H1 (cell line): Measurements from ENCODE around the gene RPS17. TPM values are rescaled to one million over a fixed set of nuclear protein-coding genes. Genes with fewer than 3 reads are reported as not detected.

Source experiments
- CTCF ChIA-PET: fragments of 300-600 bp; sonication (Branson Sonifier 250); formaldehyde crosslinking; loops from one replicate; lab custom pipeline; 2021; ENCODE audit not compliant: partially characterized antibody; lab: Charles Lee
- POLR2A ChIA-PET: fragments of 300-600 bp; sonication (Branson Sonifier 250); formaldehyde crosslinking; loops from one replicate; lab custom pipeline; 2021; ENCODE audit warnings: inconsistent platforms; ENCODE audit not compliant: partially characterized antibody; lab: Charles Lee
- DNase-seq, 2 experiments: peaks; one replicate each; pipeline versions ENCODE4 v3.0.0 to v3.0.0-alpha.2; 2010 to 2022; ENCODE audit warnings: low spot score in 2 of 2, low read depth in 1 of 2, mixed read lengths in 1 of 2
- FAIRE-seq: peaks from 2 replicates; lab custom pipeline; 2011; peaks lifted over from hg19 to GRCh38; lab: Jason Lieb, UNC
- H2AFZ ChIP-seq: 2 replicates; pipeline ENCODE4 v1.8.1; 2012; ENCODE audit warnings: low read length, inconsistent platforms
- H2AK5ac ChIP-seq: 2 replicates; pipeline ENCODE4 v1.6.1; 2013; ENCODE audit warnings: low read depth, low read length
- H2BK120ac ChIP-seq: replicated peaks from 2 replicates; pipeline ENCODE3; 2013; ENCODE audit warnings: low read depth, low read length, inconsistent platforms
- H2BK12ac ChIP-seq: 2 replicates; pipeline ENCODE4 v1.6.1; 2013; ENCODE audit warnings: low read depth, low read length
- H2BK15ac ChIP-seq: 2 replicates; pipeline ENCODE4 v1.6.1; 2013; ENCODE audit warnings: low read length
- H2BK20ac ChIP-seq: 2 replicates; pipeline ENCODE4 v1.6.1; 2013; ENCODE audit warnings: low read length
- H2BK5ac ChIP-seq: 2 replicates; pipeline ENCODE4 v1.6.1; 2013; ENCODE audit warnings: low read depth, low read length
- H3K14ac ChIP-seq: 2 replicates; pipeline ENCODE4 v1.6.1; 2013; ENCODE audit warnings: inconsistent platforms; ENCODE audit not compliant: insufficient read length
- H3K18ac ChIP-seq: 2 replicates; pipeline ENCODE4 v1.6.1; 2013; ENCODE audit warnings: low read length; ENCODE audit errors: extremely low read depth
- H3K23ac ChIP-seq: 2 replicates; pipeline ENCODE4 v1.6.1; 2013; ENCODE audit warnings: inconsistent platforms; ENCODE audit not compliant: insufficient read length
- H3K23me2 ChIP-seq: 2 replicates; pipeline ENCODE4 v1.6.1; 2013; ENCODE audit warnings: low read depth, low read length
- H3K27ac ChIP-seq: 2 replicates; pipeline ENCODE4 v1.6.1; 2011; ENCODE audit warnings: low read depth, low read length, inconsistent platforms
- H3K27me3 ChIP-seq, 4 experiments: replicated peaks in 1 of 4; 1 replicate in 1 of 4; 2 replicates in 3 of 4; pipeline versions ENCODE4 v1.6.1 to v1.8.1; 2011 to 2013; ENCODE audit warnings: low read length in 3 of 4, mild to moderate bottlenecking in 3 of 4, inconsistent platforms in 2 of 4, mixed read lengths in 2 of 4, moderate library complexity in 1 of 4; ENCODE audit not compliant: control insufficient read depth in 3 of 4, insufficient read depth in 3 of 4; ENCODE audit errors: extremely low read depth in 1 of 4
- H3K36me3 ChIP-seq, 4 experiments: 2 replicates each; pipeline versions ENCODE4 v1.6.1 to v1.8.1; 2011 to 2013; ENCODE audit warnings: mild to moderate bottlenecking in 4 of 4, low read length in 3 of 4, moderate library complexity in 2 of 4, control low read depth in 1 of 4, inconsistent platforms in 1 of 4; ENCODE audit not compliant: insufficient read depth in 4 of 4, control insufficient read depth in 2 of 4
- H3K4ac ChIP-seq: replicated peaks from 2 replicates; pipeline ENCODE3; 2013; ENCODE audit warnings: low read length, low read depth, mixed read lengths, inconsistent platforms; ENCODE audit not compliant: insufficient read length
- H3K4me1 ChIP-seq, 4 experiments: replicated peaks in 1 of 4; 1 replicate in 1 of 4; 2 replicates in 3 of 4; pipeline versions ENCODE4 v1.6.1 to v1.8.1; 2011 to 2013; ENCODE audit warnings: low read length in 3 of 4, inconsistent platforms in 2 of 4, mixed read lengths in 1 of 4; ENCODE audit not compliant: insufficient read depth in 4 of 4, control insufficient read depth in 3 of 4
- H3K4me2 ChIP-seq, 2 experiments: 2 replicates each; pipeline versions ENCODE4 v1.6.1 to v1.8.1; 2011 to 2013; ENCODE audit warnings: low read depth in 2 of 2, low read length in 2 of 2, control low read depth in 1 of 2, inconsistent platforms in 1 of 2, mild to moderate bottlenecking in 1 of 2; ENCODE audit not compliant: insufficient read depth in 1 of 2
- H3K4me3 ChIP-seq, 4 experiments: fragments of 200-600, 300-600 bp in 1 of 4; sonication (generic), shearing (Covaris generic), sonication (Bioruptor Twin) in 1 of 4; 2 replicates each; pipeline versions ENCODE4 v1.5.1 to v1.8.1; 2011 to 2016; ENCODE audit warnings: low read length in 4 of 4, low read depth in 3 of 4, control low read depth in 2 of 4, inconsistent platforms in 2 of 4, mild to moderate bottlenecking in 2 of 4, mixed read lengths in 1 of 4, moderate library complexity in 1 of 4; ENCODE audit not compliant: insufficient read depth in 2 of 4; ENCODE audit errors: extremely low read depth in 1 of 4
- H3K56ac ChIP-seq: replicated peaks from 2 replicates; pipeline ENCODE3; 2013; ENCODE audit warnings: low read depth, mild to moderate bottlenecking, mixed read lengths, low read length, inconsistent platforms; ENCODE audit not compliant: insufficient read length
- H3K79me1 ChIP-seq: 2 replicates; pipeline ENCODE4 v1.6.1; 2013; ENCODE audit warnings: low read depth, low read length, control low read depth
- H3K79me2 ChIP-seq, 2 experiments: 2 replicates each; pipeline versions ENCODE4 v1.6.1 to v1.8.1; 2012 to 2013; ENCODE audit warnings: low read length in 2 of 2, mild to moderate bottlenecking in 2 of 2, inconsistent platforms in 1 of 2; ENCODE audit not compliant: insufficient read depth in 2 of 2, control insufficient read depth in 1 of 2
- H3K9ac ChIP-seq, 4 experiments: replicated peaks in 1 of 4; 1 replicate in 1 of 4; 2 replicates in 3 of 4; pipeline versions ENCODE4 v1.6.1 to v1.8.1; 2011 to 2013; ENCODE audit warnings: low read depth in 3 of 4, low read length in 3 of 4, control low read depth in 2 of 4, mild to moderate bottlenecking in 2 of 4, moderate library complexity in 2 of 4, inconsistent platforms in 1 of 4; ENCODE audit errors: extremely low read depth in 1 of 4
- H3K9me3 ChIP-seq, 2 experiments: 2 replicates each; pipeline versions ENCODE4 v1.6.1 to v1.8.1; 2012 to 2013; ENCODE audit warnings: mild to moderate bottlenecking in 2 of 2, moderate library complexity in 2 of 2, control low read depth in 1 of 2, inconsistent platforms in 1 of 2, low read depth in 1 of 2, low read length in 1 of 2, mixed read lengths in 1 of 2; ENCODE audit not compliant: insufficient read depth in 2 of 2
- H4K20me1 ChIP-seq, 2 experiments: replicated peaks in 1 of 2; 2 replicates each; pipeline versions ENCODE3 to v1.8.1; 2011 to 2013; ENCODE audit warnings: inconsistent platforms in 2 of 2, low read length in 2 of 2, mild to moderate bottlenecking in 1 of 2; ENCODE audit not compliant: insufficient read depth in 2 of 2, control insufficient read depth in 1 of 2
- H4K5ac ChIP-seq: 2 replicates; pipeline ENCODE4 v1.6.1; 2013; ENCODE audit warnings: low read length, low read depth, mixed read lengths, inconsistent platforms; ENCODE audit not compliant: insufficient read length
- H4K8ac ChIP-seq: 2 replicates; pipeline ENCODE4 v1.8.0; 2013; ENCODE audit warnings: mild to moderate bottlenecking, moderate library complexity, low read length, inconsistent platforms; ENCODE audit not compliant: insufficient read depth; ENCODE audit errors: extremely low read depth
- H4K91ac ChIP-seq: replicated peaks from 2 replicates; pipeline ENCODE3; 2013; ENCODE audit warnings: low read length, mixed read lengths, inconsistent platforms; ENCODE audit not compliant: insufficient read length
- ATF3 ChIP-seq: IDR thresholded peaks from 2 replicates; pipeline ENCODE4 v1.6.1; 2011; ENCODE audit warnings: low read depth, mild to moderate bottlenecking, low read length; ENCODE audit not compliant: insufficient read depth
- CEBPB ChIP-seq: IDR thresholded peaks from 2 replicates; pipeline ENCODE4 v1.6.1; 2012; ENCODE audit warnings: low read depth, low read length
- E2F6 ChIP-seq: IDR thresholded peaks from 2 replicates; pipeline ENCODE4 v1.6.1; 2012; ENCODE audit warnings: inconsistent platforms
- HDAC2 ChIP-seq, 2 experiments: fragments of 300-600 bp in 1 of 2; sonication (generic) in 1 of 2; IDR thresholded peaks; 2 replicates each; pipeline ENCODE4 v1.6.1; 2011 to 2012; ENCODE audit warnings: low read depth in 2 of 2, low read length in 2 of 2, mild to moderate bottlenecking in 2 of 2, moderate library complexity in 2 of 2, borderline replicate concordance in 1 of 2, inconsistent platforms in 1 of 2
- HDAC6 ChIP-seq: IDR thresholded peaks from one replicate; pipeline ENCODE4 v1.7.1; 2012; ENCODE audit warnings: low read depth, mild to moderate bottlenecking, inconsistent platforms, low read length, moderate library complexity
- JUN ChIP-seq: IDR thresholded peaks from 2 replicates; pipeline ENCODE4 v1.6.1; 2011; ENCODE audit warnings: low read depth, mild to moderate bottlenecking, improper control_type of control experiment, low read length
- NRF1 ChIP-seq: IDR thresholded peaks from 2 replicates; pipeline ENCODE4 v1.6.1; 2011; ENCODE audit warnings: mild to moderate bottlenecking, low read depth, low read length, improper control_type of control experiment
- RNF2 ChIP-seq: fragments of 200-900, 300-1000 bp; sonication (generic); IDR thresholded peaks from 2 replicates; pipeline ENCODE4 v1.7.1; 2016; ENCODE audit warnings: borderline replicate concordance, low read depth, mild to moderate bottlenecking, antibody characterized with exemption, low read length; ENCODE audit not compliant: poor library complexity, severe bottlenecking; ENCODE audit errors: missing control alignments
- SUZ12 ChIP-seq: fragments of 200-600 bp; sonication (generic); IDR thresholded peaks from 2 replicates; pipeline ENCODE4 v1.6.1; 2012; ENCODE audit warnings: mild to moderate bottlenecking, inconsistent platforms, low read length, moderate library complexity, mixed read lengths
- TAF7 ChIP-seq: optimal IDR thresholded peaks from 2 replicates; pipeline ENCODE3; 2011; ENCODE audit warnings: low read depth, mild to moderate bottlenecking, inconsistent platforms, low read length, moderate library complexity, borderline replicate concordance
- WGBS, 2 experiments: shearing (Covaris generic) in 1 of 2; methylation state at CpG; one replicate each; pipeline versions ENCODE4 v1.1.6 to v1.1.7; 2013 to 2015; ENCODE audit warnings: low lambda C conversion rate in 2 of 2, mixed read lengths in 2 of 2, inconsistent platforms in 1 of 2, low coverage in 1 of 2, missing lambda C conversion rate in 1 of 2; ENCODE audit not compliant: insufficient replicate concordance in 2 of 2, insufficient coverage in 1 of 2, insufficient read length in 1 of 2; ENCODE audit errors: extremely low coverage in 1 of 2, missing lambda C conversion rate in 1 of 2; 5-methylcytosine and 5-hydroxymethylcytosine counted together
- polyA plus RNA-seq, 7 experiments: library from polyadenylated mRNA; depleted of rRNA in 3 of 7; stranded (reverse) in 5 of 7; unstranded in 2 of 7; fragments of >200 nt in 5 of 7; fragments of 200-250 nt in 2 of 7; gene quantifications; 1 replicate in 5 of 7; 2 replicates in 1 of 7; 4 replicates in 1 of 7; pipeline versions ENCODE4 v1.2.1 to v1.2.3, GENCODE V29; 2011 to 2013; ENCODE audit warnings: missing spikeins in 2 of 7, mixed read lengths in 2 of 7
- total RNA-seq: library from RNA; stranded (reverse); fragmentation: NEBNext Ultra II Directional; extraction: Animal tissue kit (Norgen Biotek cat#: 25700); gene quantifications from 2 replicates; pipeline ENCODE4 v1.2.1, GENCODE V29; 2021

RPS17 gene
- total and polyA plus RNA-seq, 2 of the 8 experiments (the other 6 are each of a cell fraction or from before 2014, with no cell fraction given): 2,416 to 5,590 TPM

GRCh38 chr15:82545002-82545401, 4.7 kb upstream of the RPS17 start:
- H3K4me3 ChIP-seq: no peak overlapping the region
- H4K5ac ChIP-seq: no peak overlapping the region
- POLR2A ChIA-PET: interaction anchor here (0.6 to 0.8 kb wide), 2 partner anchors 8 to 125 kb away, joined by 3 read pairs; no protein-coding TSS in a partner anchor
- H3K23ac ChIP-seq: no peak overlapping the region
- H3K4me2 ChIP-seq: no peak overlapping the region
- H3K4ac ChIP-seq: no peak overlapping the region
- DNase-seq (no peak), FAIRE-seq (no peak)
- no peak overlapping the region for H4K8ac ChIP-seq
- H3K79me1 ChIP-seq: no peaks in the 10 kb centered on the region
- H3K18ac ChIP-seq: no peak overlapping the region
- H2AK5ac ChIP-seq: no peak overlapping the region
- no peaks in the 10 kb centered on the region for H4K20me1 ChIP-seq
- H3K23me2 ChIP-seq: peaks cover 5% of the 10 kb centered on the region
- no peak overlapping the region for H2BK12ac ChIP-seq
- no peak overlapping the region for H2BK120ac ChIP-seq
- H2BK20ac ChIP-seq: no peak overlapping the region
- H4K91ac ChIP-seq: no peak overlapping the region
- H3K79me2 ChIP-seq: peaks cover 0 to 2% of the 10 kb centered on the region in 2 experiments; a peak in 3 of 4 replicates
- no peaks in the 10 kb centered on the region for H3K27me3 ChIP-seq
- peaks cover 3 to 14% (median 7%) of the 10 kb centered on the region in 4 experiments; a peak in 5 of 7 replicates for H3K4me1 ChIP-seq
- H3K36me3 ChIP-seq: no peaks in the 10 kb centered on the region
- H3K27ac ChIP-seq: no peak overlapping the region
- no peak overlapping the region for H3K14ac ChIP-seq
- WGBS, 2 experiments: 90% methylated on average over 3 of the region's 3 CpGs; no CpG with 5 or more reads in 1 of the 2 experiments
- CTCF ChIA-PET: interaction anchor here (0.9 to 6.7 kb wide), 2 partner anchors 14 to 136 kb away, joined by 3 to 54 read pairs; no protein-coding TSS in a partner anchor
- no peak overlapping the region for H2BK15ac ChIP-seq
- TF ChIP-seq E2F6 (no peak), JUN (no peak), TAF7 (no peak), HDAC6 (no peak), NRF1 (no peak), ATF3 (no peak), SUZ12 (no peak), RNF2 (no peak), HDAC2 (IDR thresholded peaks at IDR 0.05; ENCODE audit: borderline replicate concordance in 1 of 2, low read depth in 2 of 2, low read length in 2 of 2) (no peak), CEBPB (no peak)
- H3K56ac ChIP-seq: no peak overlapping the region
- H2AFZ ChIP-seq: no peak overlapping the region
- no peak overlapping the region for H3K9ac ChIP-seq
- no peak overlapping the region for H2BK5ac ChIP-seq
- no peaks in the 10 kb centered on the region for H3K9me3 ChIP-seq
